ENCODE measurements around the gene CCND3. TPM values are rescaled to one million over a fixed set of nuclear protein-coding genes. Genes with fewer than 3 reads are reported as not detected.

The CCND3 gene
- polyA plus RNA-seq (ENCODE audit: insufficient read depth in 1 of 5, insufficient read length in 5 of 5, low replicate concordance in 1 of 5), result 10 to 100 TPM; 34.3 to 57.6 (median 41.0) TPM
- long read RNA-seq, donor 1, transcript CCND3-202 (5 exons, 2,133 nt), result minor isoform, 11 of 44 reads
- long read RNA-seq, donor 1, transcript CCND3-203 (5 exons, 2,085 nt), result major isoform, 28 of 44 reads
- long read RNA-seq, donor 1, partial matches to known transcripts, result 0 of 44 reads
- long read RNA-seq, donor 1, other reads (novel, unspliced or antisense), result 0 of 44 reads
- long read RNA-seq, donor 2, transcript CCND3-205 (4 exons, 1,843 nt), result minor isoform, 6 of 22 reads
- long read RNA-seq, donor 2, transcript CCND3-203 (5 exons, 2,085 nt), result minor isoform, 6 of 22 reads
- long read RNA-seq, donor 2, transcript CCND3-202 (5 exons, 2,133 nt), result major isoform, 8 of 22 reads
- long read RNA-seq, donor 2, partial matches to known transcripts, result 0 of 22 reads
- long read RNA-seq, donor 2, other reads (novel, unspliced or antisense), result 0 of 22 reads
- long read RNA-seq, donor 3, transcript CCND3-203 (5 exons, 2,085 nt), result major isoform, 12 of 31 reads
- long read RNA-seq, donor 3, transcript CCND3-202 (5 exons, 2,133 nt), result minor isoform, 5 of 31 reads
- long read RNA-seq, donor 3, partial matches to known transcripts, result 11 of 31 reads
- long read RNA-seq, donor 3, other reads (novel, unspliced or antisense), result 0 of 31 reads
- long read RNA-seq, donor 4, transcript CCND3-202 (5 exons, 2,133 nt), result major isoform, 8 of 18 reads
- long read RNA-seq, donor 4, partial matches to known transcripts, result 5 of 18 reads
- long read RNA-seq, donor 4, other reads (novel, unspliced or antisense), result 0 of 18 reads
- long read RNA-seq, donor 5, transcript CCND3-203 (5 exons, 2,085 nt), result major isoform, 12 of 35 reads
- long read RNA-seq, donor 5, transcript CCND3-205 (4 exons, 1,843 nt), result major isoform, 12 of 35 reads
- long read RNA-seq, donor 5, partial matches to known transcripts, result 6 of 35 reads
- long read RNA-seq, donor 5, other reads (novel, unspliced or antisense), result 0 of 35 reads
- long read RNA-seq, donor 6, transcript CCND3-205 (4 exons, 1,843 nt), result minor isoform, 7 of 25 reads
- long read RNA-seq, donor 6, transcript CCND3-203 (5 exons, 2,085 nt), result major isoform, 14 of 25 reads
- long read RNA-seq, donor 6, partial matches to known transcripts, result 0 of 25 reads
- long read RNA-seq, donor 6, other reads (novel, unspliced or antisense), result 0 of 25 reads
- long read RNA-seq, donor 7, transcript CCND3-203 (5 exons, 2,085 nt), result major isoform, 17 of 35 reads
- long read RNA-seq, donor 7, transcript CCND3-202 (5 exons, 2,133 nt), result minor isoform, 5 of 35 reads
- long read RNA-seq, donor 7, partial matches to known transcripts, result 9 of 35 reads
- long read RNA-seq, donor 7, other reads (novel, unspliced or antisense), result 0 of 35 reads
- long read RNA-seq, donor 8, partial matches to known transcripts, result 0 of 7 reads
- long read RNA-seq, donor 8, other reads (novel, unspliced or antisense), result 0 of 7 reads

- DNase-seq, result peak; percentile 89 to 91
These were observed at the start of gene CCND3 for GRCh38 chr6:41941280-41942066. Gene CCND3, minus strand, starts transcription at chr6:41941808. Its CDS starts 159 bp downstream, at chr6:41941649.

- DNase-seq, result no peak
These were observed 44.7 kb upstream of the CCND3 start for GRCh38 chr6:41986339-41986738.

- DNase-seq, result no peak
These were observed 43.0 kb upstream of the CCND3 start for GRCh38 chr6:41984623-41985022.

GRCh38 chr6:41976794-41977484 is 35.3 kb upstream of the CCND3 start:
- no peak for DNase-seq

GRCh38 chr6:41975276-41975675 is 33.7 kb upstream of the CCND3 start:
- DNase-seq, result no peak

GRCh38 chr6:41974281-41974825 is 32.7 kb upstream of the CCND3 start:
- no peak for DNase-seq

GRCh38 chr6:41972826-41973225 is 31.2 kb upstream of the CCND3 start:
- DNase-seq, result no peak

- DNase-seq, result no peak
These were observed 28.8 kb upstream of the CCND3 start for GRCh38 chr6:41970436-41970846.

- DNase-seq, result peak; percentile 23 to 32
These were observed 26.0 kb upstream of the CCND3 start for GRCh38 chr6:41967312-41968287.

GRCh38 chr6:41966961-41967311 is 25.3 kb upstream of the CCND3 start:
- no peak for DNase-seq

- DNase-seq, result no peak
These were observed 24.8 kb upstream of the CCND3 start for GRCh38 chr6:41966214-41966920.

GRCh38 chr6:41965429-41966213 is 24.0 kb upstream of the CCND3 start:
- DNase-seq, result no peak

GRCh38 chr6:41964201-41964887 is 22.7 kb upstream of the CCND3 start:
- DNase-seq, result no peak

GRCh38 chr6:41963371-41963770 is 21.8 kb upstream of the CCND3 start:
- DNase-seq, result no peak

- DNase-seq, result no peak
These were observed 18.4 kb upstream of the CCND3 start for GRCh38 chr6:41960028-41960427.

Measured in right lung (tissue), 10 donors.